Activated CD8-positive, alpha-beta T cell treated with anti-CD3 and anti-CD28 coated beads, Interleukin-2, amount 10 ng/mL, durations not matched to agents 7 days and 5 days (primary cell): ENCODE measurements around the gene KRT80. TPM values are rescaled to one million over a fixed set of nuclear protein-coding genes. Genes with fewer than 3 reads are reported as not detected.

ENCODE experiments used
- ATAC-seq: fragments of 150-1000 bp; cut with Tn5 transposase; one replicate; pipeline ENCODE4 v1.10.0; 2021; ENCODE audit warnings: moderate library complexity
- CTCF ChIA-PET: fragments of 350-600 bp; sonication (Branson Sonifier 250); formaldehyde crosslinking; loops from one replicate; lab custom pipeline; 2021; ENCODE audit warnings: antibody characterized with exemption; lab: Charles Lee
- POLR2A ChIA-PET: fragments of 350-600 bp; sonication (Branson Sonifier 250); formaldehyde crosslinking; loops from one replicate; lab custom pipeline; 2021; ENCODE audit warnings: antibody characterized with exemption; lab: Charles Lee
- DNase-seq: peaks from one replicate; pipeline ENCODE4 v3.0.0-alpha.2; 2020
- H3K27ac Mint-ChIP-seq: one replicate; pipeline ENCODE4 v1.8.0; 2021; ENCODE audit warnings: mild to moderate bottlenecking, mixed read lengths
- H3K27me3 Mint-ChIP-seq: one replicate; pipeline ENCODE4 v1.8.0; 2021; ENCODE audit warnings: low read depth, mixed read lengths
- H3K36me3 Mint-ChIP-seq: one replicate; pipeline ENCODE4 v1.8.0; 2021; ENCODE audit warnings: low read depth, mixed read lengths
- H3K4me1 Mint-ChIP-seq: one replicate; pipeline ENCODE4 v1.8.0; 2021; ENCODE audit warnings: low read depth, mixed read lengths
- H3K4me3 Mint-ChIP-seq: one replicate; pipeline ENCODE4 v1.8.0; 2021; ENCODE audit warnings: mild to moderate bottlenecking, mixed read lengths
- H3K9me3 Mint-ChIP-seq: one replicate; pipeline ENCODE4 v1.8.0; 2022; ENCODE audit warnings: mixed read lengths; ENCODE audit not compliant: insufficient read depth
- total RNA-seq, 2 experiments: library from RNA; stranded (reverse); gene quantifications; one replicate each; pipeline ENCODE4 v1.2.3, GENCODE V29; 2021

The KRT80 gene
- total RNA-seq, 2 experiments from 2014 or later, result not detected

DNA sequence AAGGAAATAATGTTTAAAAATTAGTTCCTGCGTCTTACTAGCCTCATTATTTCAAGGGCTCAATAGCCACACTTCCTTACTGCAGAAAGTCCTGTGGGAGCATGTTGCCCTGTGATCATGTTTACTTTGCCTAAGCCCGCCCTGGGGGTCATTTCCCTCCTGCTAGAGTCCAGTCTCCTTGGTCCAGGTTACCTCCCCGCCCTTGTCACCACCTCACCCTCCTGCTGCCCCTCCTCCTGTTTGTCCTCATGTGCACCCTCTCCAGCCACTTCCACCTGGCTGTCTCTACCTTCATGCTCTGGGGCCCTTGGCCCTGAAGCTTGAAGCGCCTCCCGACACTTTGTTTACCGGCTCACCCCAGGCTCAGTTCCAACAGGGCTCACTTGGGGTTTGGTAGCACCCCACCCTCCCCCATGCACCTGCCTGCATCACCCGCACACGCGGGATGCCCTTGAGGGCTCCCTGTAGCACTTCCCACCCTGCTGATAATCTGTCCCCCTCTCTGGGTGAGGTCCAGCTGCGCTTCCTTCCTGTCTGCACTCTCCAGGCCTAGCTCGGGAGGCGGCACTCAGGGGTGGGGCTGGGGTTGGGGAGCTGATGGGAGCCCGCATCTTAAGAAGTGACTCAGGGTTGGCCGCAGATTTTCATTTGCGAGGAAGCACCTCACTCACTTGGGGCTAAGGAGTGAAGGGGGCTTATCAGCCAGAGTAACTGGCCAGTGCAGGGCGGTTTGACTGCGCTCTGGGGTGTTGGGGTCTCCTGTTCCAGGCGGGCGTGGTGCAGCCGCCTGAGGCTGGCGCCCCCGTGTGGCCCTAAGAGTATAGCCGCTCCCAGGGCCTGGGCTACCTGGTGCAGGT, 72.2 kb downstream of the KRT80 start:
- no peaks in the 10 kb centered on the region for H3K9me3 Mint-ChIP-seq
- POLR2A ChIA-PET, result no interaction called here

More for the DNA sequence above, 72.2 kb downstream of the KRT80 start:
- Mint-ChIP-seq H3K27ac (peak overlapping the region; percentile 52), H3K4me3 (no peak overlapping the region), H3K27me3 (peaks cover 12% of the 10 kb centered on the region), H3K4me1 (peaks cover 34% of the 10 kb centered on the region), H3K36me3 (no peaks in the 10 kb centered on the region)
- ATAC-seq (peak; percentile 80), DNase-seq (peak; percentile 54)
- CTCF ChIA-PET, result interaction anchor here (0.8 to 5.1 kb wide), 9 partner anchors 8 to 99 kb away, joined by 3 to 94 read pairs (median 4); no protein-coding TSS in a partner anchor

Other genes with a start within 250 kb of the KRT80 start
- 1 to 10 TPM; 7.8 to 8.8 TPM for gene ACVR1B, start 240.3 kb downstream of the KRT80 start, total RNA-seq
- 10 to 100 TPM; 11.0 to 12.5 TPM for gene TAMALIN, start 185.1 kb downstream of the KRT80 start, total RNA-seq
- gene NR4A1, start 140.6 kb downstream of the KRT80 start, total RNA-seq, result 1 to 10 TPM; 4.3 to 5.6 TPM
- gene ATG101, start 122.0 kb downstream of the KRT80 start, total RNA-seq, result 10 to 100 TPM; 28.8 to 31.1 TPM
- not detected for gene SMIM41, start 112.3 kb downstream of the KRT80 start, total RNA-seq
- gene KRT7, start 41.2 kb upstream of the KRT80 start, total RNA-seq, result 10 to 100 TPM; 14.4 to 14.7 TPM
- gene KRT86, start 82.6 kb upstream of the KRT80 start, total RNA-seq, result 1 to 10 TPM; 1.1 TPM
- under 1 TPM; 0.29 to 0.42 TPM for gene KRT81, start 99.5 kb upstream of the KRT80 start, total RNA-seq
- not detected for gene KRT83, start 129.4 kb upstream of the KRT80 start, total RNA-seq
- not detected for gene KRT85, start 175.5 kb upstream of the KRT80 start, total RNA-seq
- gene KRT84, start 193.6 kb upstream of the KRT80 start, total RNA-seq, result not detected
- gene KRT82, start 214.3 kb upstream of the KRT80 start, total RNA-seq, result not detected
- gene KRT75, start 242.4 kb upstream of the KRT80 start, total RNA-seq, result not detected